ENCODE results near the gene TRA2B. TPM values are rescaled to one million over a fixed set of nuclear protein-coding genes. Genes with fewer than 3 reads are reported as not detected.

The TRA2B gene
- total RNA-seq, 1 experiment from 2014 or later: 358 TPM

DNA sequence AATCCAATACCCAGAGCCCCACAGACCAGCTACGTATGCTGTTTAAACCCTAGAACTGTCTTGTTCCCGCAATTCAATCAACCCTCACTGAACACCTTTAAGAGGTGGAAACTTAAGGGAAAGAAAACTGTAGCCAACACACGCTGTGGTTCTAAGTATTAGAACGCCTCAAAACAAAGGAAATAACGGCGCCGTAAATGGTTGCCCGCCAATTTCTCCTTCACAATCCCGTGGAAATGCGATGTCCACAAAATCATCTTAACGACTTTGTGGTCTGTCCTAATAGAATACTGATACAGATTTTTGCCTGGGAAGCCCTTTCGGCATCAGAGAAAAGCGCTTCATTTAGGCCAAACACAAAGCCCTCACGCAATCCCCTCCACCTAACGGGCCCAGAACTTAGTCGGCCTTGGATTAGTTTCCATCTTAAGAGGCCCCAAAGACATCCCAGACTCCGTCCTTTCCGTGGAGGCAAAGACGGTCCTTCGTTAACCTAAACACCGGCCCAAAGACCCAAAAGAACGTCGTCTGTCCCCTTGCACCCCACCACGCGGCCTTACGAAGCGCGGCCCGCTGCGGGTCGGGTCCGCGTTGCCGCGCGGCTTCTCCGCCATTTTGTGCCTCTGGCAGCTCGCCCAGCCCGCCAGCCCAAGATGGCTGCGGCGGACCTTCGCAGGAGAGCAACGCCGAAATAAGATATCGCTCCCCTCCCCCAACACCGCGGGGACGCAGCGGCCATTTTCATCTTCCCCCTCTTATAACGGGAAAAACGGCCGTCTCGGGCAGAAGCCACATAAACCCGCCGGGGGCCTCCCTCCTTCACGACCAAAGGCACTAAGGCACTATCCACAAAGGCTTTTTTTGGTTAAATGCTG, 763 bp downstream of the TRA2B start:
- peaks cover 33% of the 10 kb centered on the region for H3K36me3 ChIP-seq
- H3K9me3 ChIP-seq (replicated peaks): no peaks in the 10 kb centered on the region
- peak overlapping the region; percentile 98 for H3K27ac ChIP-seq
- DNase-seq: peak; percentile 89 to 91
- H3K4me1 ChIP-seq: peaks cover 11% of the 10 kb centered on the region; the same call in 1 of the 2 replicates
- no peaks in the 10 kb centered on the region for H3K27me3 ChIP-seq
- H3K4me3 ChIP-seq: peak overlapping the region; percentile 98

DNA sequence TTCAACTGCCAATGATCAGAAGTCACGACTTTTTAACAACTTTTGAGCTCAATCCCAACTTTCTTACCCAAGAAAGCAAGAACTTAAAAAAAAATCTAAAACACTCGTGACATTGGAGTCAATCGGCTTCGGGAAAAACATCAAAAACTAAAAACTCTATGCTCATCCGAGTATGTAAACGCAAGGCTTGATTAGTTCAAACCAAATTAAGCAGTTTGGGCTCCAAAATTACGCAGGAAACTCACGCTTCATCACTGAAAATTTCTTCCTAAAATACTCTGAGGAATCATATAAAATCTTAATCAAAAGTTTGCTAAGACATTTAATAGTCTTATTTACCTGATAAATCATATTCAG, 1.6 kb downstream of the TRA2B start:
- Histone ChIP-seq H3K9me3 (replicated peaks) (no peaks in the 10 kb centered on the region), H3K36me3 (peaks cover 38% of the 10 kb centered on the region), H3K27ac (peak overlapping the region; percentile 98), H3K4me3 (peak overlapping the region; percentile 98), H3K4me1 (peaks cover 16% of the 10 kb centered on the region; the same call in 1 of the 2 replicates), H3K27me3 (no peaks in the 10 kb centered on the region)
- no peak for DNase-seq

DNA sequence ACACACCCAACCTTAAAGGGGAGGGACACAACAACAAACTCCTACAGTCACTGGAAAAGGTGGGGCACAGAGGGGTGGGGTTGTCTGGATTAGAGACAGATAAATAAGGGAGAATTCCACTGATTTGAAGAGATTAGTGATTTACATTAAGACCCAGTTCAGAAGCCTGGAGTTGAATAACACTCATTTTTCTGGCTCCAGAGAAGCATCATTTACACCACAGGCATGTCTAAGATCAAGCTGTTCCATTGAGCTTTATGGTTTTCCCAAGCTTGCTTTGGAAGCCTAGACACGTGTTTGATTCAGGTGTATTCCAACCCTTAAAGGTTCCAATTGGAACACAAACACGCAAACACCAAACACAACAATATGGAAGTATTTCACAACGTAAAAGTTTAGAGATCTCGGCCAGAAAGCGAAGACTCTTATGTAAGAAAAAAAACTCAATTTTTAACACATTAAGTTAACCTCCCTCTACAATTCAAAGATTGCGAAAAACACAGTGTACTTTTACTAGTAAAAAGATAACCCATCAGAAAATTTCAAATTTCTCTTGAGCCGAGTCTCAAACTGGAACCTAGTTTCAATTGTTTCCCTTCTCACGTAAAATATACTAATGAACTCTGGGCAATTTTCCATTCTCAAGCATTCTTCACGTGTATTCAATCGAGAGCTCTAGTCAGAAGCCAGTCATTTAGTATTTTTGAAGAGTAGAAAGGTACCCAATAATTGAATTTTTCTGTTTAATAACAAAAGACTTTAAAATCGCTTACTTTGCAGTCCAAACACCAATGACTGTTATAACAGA, 2.1 kb downstream of the TRA2B start:
- no peaks in the 10 kb centered on the region for H3K9me3 ChIP-seq (replicated peaks)
- H3K27me3 ChIP-seq: no peaks in the 10 kb centered on the region
- H3K36me3 ChIP-seq: peaks cover 44% of the 10 kb centered on the region
- DNase-seq: no peak
- peak overlapping the region; percentile 98 for H3K4me3 ChIP-seq
- peaks cover 21% of the 10 kb centered on the region; the same call in 1 of the 2 replicates for H3K4me1 ChIP-seq
- H3K27ac ChIP-seq: no peak overlapping the region; the same call in 1 of the 2 replicates

DNA sequence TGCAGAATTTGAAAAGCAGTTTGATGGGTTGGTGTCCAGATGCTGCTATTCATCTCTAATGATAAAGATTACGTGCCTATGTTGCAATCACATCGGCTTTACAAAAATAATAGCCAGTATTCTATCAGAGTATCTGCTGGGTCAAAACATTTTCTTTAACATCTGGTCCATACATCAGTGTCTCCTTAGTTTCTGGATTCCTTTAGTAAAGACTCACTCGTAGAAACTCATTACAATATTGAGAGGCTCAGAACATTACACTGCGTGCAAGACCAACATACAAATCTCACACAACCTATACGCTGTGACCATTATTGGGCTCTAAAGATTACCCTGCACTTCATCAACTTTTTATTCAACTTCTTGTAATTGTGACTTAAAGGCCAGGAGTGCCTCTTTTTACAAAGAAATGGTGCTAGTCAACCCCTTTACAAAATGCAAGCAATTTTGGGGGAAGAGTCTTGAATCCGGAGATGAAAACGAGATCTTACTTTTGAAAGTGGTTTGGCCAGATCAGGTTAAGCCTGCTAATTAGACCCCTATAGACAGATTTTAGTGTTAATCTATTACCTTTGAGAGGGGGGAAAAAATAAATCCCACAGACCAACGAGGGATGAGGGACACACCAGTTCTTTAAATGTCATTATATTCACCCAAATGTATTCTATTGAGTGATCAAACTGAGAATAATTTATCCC, 2.9 kb downstream of the TRA2B start:
- Histone ChIP-seq H3K4me1 (peaks cover 21% of the 10 kb centered on the region; the same call in 1 of the 2 replicates), H3K27ac (no peak overlapping the region), H3K4me3 (peak overlapping the region; percentile 98), H3K36me3 (peaks cover 51% of the 10 kb centered on the region), H3K9me3 (replicated peaks) (no peaks in the 10 kb centered on the region), H3K27me3 (no peaks in the 10 kb centered on the region)
- DNase-seq: no peak

DNA sequence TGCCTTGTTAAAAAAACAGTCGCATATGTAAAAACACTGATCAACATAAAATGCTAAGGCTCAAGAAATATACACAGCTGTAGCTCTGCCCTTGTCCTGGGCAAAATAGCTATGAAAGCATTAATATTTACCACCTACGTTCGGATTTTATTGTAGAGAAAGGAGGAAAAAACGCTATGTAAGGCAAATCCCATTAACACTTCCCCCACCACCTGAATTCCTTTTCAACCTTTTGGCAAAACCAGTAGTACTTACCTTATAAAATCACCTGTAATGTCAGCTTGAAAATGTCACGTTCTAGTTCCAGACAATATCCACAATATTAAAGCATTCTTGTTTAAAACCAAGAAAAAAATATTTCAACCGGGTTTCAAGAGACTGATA, 3.6 kb downstream of the TRA2B start:
- no peak overlapping the region for H3K27ac ChIP-seq

DNA sequence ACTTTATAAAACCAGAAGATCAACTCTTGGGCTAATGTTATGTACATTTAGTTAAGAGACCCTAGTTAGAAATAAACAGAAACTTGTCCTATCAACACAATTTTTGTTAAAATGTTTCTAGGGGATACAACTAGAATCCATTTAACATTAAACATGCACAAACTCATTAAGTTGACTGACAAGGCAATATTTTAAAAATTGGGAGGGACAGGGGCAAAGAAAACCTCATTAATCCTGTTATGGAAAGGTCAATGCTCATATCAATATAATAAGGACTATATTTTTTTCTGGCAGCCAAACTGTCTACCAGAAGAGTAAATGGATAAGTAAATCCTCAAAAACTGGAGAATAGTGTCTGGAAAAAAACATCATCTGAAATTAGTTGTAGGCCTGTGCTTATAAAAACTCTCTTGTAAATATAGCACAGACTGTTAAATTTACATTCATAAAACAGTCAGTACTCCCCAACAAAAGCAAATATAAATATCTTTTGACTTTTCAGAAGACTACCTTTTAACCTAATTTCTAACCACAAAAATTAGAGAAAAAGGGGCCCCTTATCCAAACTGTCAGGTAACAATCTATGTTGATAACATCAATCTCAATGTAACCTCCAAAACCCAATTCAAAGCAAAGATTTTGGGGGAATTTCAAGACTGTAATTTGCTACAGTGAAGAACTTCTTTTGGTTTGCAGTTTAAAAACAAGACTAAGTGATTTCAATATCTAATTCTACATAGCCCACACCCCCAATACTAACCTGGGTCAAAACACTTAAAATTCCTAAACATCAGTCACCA, 4.2 kb downstream of the TRA2B start:
- H3K4me1 ChIP-seq: peaks cover 26% of the 10 kb centered on the region; the same call in 1 of the 2 replicates
- H3K4me3 ChIP-seq: peak overlapping the region; percentile 98
- no peaks in the 10 kb centered on the region for H3K27me3 ChIP-seq
- H3K9me3 ChIP-seq (replicated peaks): no peaks in the 10 kb centered on the region
- DNase-seq: no peak
- H3K27ac ChIP-seq: no peak overlapping the region
- H3K36me3 ChIP-seq: peaks cover 65% of the 10 kb centered on the region

More for the DNA sequence above, 3.6 kb downstream of the TRA2B start:
- no peak for DNase-seq
- Histone ChIP-seq H3K4me1 (peaks cover 22% of the 10 kb centered on the region; the same call in 1 of the 2 replicates), H3K27me3 (no peaks in the 10 kb centered on the region), H3K36me3 (peaks cover 59% of the 10 kb centered on the region), H3K9me3 (replicated peaks) (no peaks in the 10 kb centered on the region), H3K4me3 (peak overlapping the region; percentile 98)

DNA sequence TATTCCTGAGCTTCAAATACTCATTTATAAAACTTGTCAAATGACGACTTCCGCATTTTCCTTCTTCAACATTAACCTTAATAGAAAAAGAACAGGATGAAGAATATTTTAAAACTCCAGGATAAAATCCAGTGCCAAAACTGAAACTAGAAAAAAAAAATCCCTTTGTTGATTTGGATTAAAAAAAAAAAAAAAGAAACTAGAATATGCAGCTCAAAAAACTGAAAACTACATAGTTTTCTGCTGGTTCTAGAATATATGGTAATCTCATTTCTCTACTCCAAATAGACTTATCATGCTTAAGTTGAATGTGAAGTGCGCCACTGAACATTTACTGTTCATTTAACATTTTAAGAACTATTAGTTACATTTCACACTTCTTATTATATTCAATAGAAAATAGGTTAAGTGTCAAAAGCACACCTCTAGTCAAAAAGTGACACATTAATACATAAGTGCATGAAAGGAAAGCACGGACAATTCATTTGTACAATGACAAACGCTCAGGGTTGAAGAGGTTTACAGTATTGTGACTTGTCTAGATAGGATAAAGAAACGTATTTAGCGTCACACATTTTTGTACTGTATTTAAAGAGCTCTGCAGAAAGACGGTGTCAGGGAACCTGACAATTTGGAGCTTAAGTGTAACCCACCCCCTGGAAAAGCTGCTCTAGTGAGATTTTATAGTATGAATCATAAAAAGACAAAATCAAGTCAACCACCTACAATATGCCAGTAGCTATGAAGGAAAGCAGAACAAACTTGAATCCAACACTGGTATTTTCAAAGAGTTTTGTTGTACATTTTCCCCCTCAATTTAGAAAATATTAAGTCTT, 5.8 kb downstream of the TRA2B start:
- no peaks in the 10 kb centered on the region for H3K27me3 ChIP-seq
- no peaks in the 10 kb centered on the region for H3K9me3 ChIP-seq (replicated peaks)
- peaks cover 35% of the 10 kb centered on the region; the same call in 1 of the 2 replicates for H3K4me1 ChIP-seq
- H3K27ac ChIP-seq: no peak overlapping the region
- no peak overlapping the region for H3K4me3 ChIP-seq
- DNase-seq: no peak
- peaks cover 76% of the 10 kb centered on the region for H3K36me3 ChIP-seq

DNA sequence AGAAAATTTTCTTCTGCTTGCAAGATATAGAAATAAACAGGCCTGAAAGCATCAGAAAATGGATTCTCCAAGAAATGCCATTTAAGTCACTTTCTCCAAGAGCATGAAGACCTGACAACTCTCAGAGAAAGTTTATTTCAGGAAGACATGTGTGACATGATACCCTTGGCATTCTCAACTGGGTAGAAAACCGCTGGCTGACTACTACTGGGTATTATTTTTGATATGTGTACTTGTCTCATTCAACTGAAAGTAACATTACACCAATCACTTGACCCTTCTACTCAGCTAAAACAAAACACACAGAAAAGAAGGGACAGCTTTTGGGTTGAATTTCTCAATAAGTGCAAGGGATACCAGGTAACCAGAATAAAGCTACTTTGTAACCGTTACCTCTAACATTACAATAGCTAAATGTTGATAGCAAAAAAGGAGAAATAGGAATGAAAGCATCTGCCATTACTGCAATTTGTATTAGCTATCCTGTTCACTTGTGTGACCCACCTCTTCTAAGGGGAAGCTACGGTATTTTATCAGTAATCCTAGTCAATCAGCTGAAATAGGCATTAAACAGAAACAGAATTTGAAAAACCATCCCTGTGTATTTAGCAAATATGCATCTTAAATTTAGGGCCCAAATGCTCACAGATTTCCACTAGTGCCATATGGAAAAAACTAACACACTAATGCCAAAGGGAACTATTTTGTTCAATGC, 7.3 kb downstream of the TRA2B start:
- DNase-seq: no peak
- no peak overlapping the region for H3K27ac ChIP-seq
- H3K4me3 ChIP-seq: no peak overlapping the region
- peaks cover 77% of the 10 kb centered on the region for H3K36me3 ChIP-seq
- H3K4me1 ChIP-seq: peaks cover 35% of the 10 kb centered on the region; the same call in 1 of the 2 replicates
- H3K27me3 ChIP-seq: no peaks in the 10 kb centered on the region
- no peaks in the 10 kb centered on the region for H3K9me3 ChIP-seq (replicated peaks)

DNA sequence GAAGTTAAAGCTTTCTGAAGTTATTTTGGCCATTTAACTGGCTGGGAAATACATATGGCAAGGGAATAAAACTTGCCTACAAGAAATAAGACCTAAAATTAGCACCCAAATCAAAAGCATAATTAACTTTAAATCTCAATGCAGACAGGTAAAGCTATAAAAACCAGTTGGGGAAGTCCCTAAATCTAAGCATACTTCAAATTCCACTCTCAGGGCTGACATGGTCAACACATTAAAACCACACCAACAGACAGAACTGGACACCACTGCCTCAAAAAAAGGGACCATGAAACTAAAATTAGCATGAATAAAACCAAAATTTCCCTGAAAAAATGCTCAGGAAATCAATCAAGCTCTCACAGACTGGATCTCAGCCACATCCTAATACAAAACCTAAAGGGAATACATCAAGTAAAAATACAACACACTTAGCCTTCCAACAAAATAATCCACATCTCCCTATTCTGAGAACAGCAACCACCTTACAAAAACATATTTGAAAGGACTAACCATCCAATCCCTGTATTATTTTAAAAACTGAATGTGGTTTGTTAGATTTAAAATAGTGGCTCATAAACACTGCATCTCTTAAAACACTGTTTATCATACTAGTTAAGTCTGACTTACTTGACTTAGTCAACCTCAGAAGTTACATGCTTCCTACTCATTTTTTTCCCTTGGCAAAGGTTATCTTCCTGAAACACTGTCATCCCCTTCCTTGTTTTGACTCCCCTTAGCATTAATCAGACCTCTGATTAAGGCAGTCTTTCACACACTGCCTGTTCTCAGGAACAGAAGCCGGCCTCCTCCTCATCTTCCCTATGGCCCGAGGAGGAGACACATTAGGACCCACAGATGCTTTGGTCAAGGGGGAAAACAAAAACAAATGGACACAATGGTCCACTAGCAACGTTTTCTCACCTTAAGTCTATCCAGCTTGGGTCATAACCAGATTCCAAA, 8.3 kb downstream of the TRA2B start:
- no peak for DNase-seq
- H3K27me3 ChIP-seq: no peaks in the 10 kb centered on the region
- no peaks in the 10 kb centered on the region for H3K9me3 ChIP-seq (replicated peaks)
- H3K4me3 ChIP-seq: no peak overlapping the region
- H3K27ac ChIP-seq: no peak overlapping the region
- H3K36me3 ChIP-seq: peaks cover 81% of the 10 kb centered on the region
- H3K4me1 ChIP-seq: peaks cover 35% of the 10 kb centered on the region; the same call in 1 of the 2 replicates

DNA sequence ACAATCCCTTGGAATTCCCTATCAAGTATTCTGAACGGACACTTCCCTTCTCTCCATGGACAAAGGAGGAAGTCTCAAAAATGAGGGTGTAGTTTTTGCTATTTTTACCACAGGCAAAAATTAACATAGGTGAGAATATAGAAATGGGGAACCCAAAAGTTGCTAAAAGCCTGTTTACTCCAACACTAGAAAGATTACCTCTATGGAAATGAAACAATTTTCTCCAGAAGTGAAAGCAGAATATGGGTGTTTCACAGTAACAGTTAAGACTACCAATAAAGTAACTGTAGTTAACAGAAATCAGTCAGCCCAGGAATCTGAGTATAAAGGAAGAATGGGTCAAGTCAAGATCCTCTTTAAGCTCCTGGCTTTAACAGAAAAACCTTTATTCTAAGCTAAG, 9.3 kb downstream of the TRA2B start:
- H3K4me1 ChIP-seq: peaks cover 32% of the 10 kb centered on the region; the same call in 1 of the 2 replicates
- peaks cover 85% of the 10 kb centered on the region for H3K36me3 ChIP-seq
- no peak for DNase-seq
- H3K4me3 ChIP-seq: no peak overlapping the region
- no peak overlapping the region for H3K27ac ChIP-seq
- H3K9me3 ChIP-seq (replicated peaks): no peaks in the 10 kb centered on the region
- no peaks in the 10 kb centered on the region for H3K27me3 ChIP-seq

DNA sequence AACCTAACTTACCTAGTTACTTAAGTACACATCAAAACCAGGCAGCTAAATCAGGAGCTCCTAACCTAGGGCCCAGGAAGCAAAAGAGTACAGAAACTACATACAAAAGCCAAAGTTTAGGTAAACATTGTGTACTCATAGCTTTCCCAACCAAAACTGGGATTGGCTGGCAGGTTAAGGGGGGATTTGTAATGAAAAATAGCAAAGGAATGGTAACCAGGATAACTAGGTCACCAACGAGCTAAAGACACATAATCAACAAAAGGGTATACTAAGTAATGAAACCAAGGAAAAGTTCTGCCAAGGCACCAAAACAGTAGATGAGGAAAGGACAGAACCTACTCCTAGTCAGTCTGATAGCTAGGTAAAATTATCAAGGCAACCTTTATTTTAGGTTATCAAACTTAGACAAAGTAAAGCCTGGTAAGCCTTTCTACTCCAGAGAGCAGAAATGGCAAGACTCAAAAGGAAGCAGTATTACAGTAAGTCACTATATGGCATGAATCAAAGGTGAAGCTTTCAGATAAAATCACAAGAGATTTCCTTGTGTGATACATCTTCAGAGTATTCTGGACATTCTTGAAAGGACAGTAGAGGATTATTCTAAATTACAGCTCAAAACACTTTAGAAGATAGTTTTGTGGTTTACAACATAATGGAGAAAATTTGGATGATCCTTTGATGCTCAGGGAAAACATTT, 10.2 kb downstream of the TRA2B start:
- no peak overlapping the region for H3K4me3 ChIP-seq
- no peaks in the 10 kb centered on the region for H3K27me3 ChIP-seq
- peaks cover 29% of the 10 kb centered on the region; the same call in 1 of the 2 replicates for H3K4me1 ChIP-seq
- H3K36me3 ChIP-seq: peaks cover 93% of the 10 kb centered on the region
- H3K27ac ChIP-seq: no peak overlapping the region
- no peaks in the 10 kb centered on the region for H3K9me3 ChIP-seq (replicated peaks)
- no peak for DNase-seq

Measured in SJCRH30 (cell line).